Stimulated activated CD8-positive, alpha-beta memory T cell treated with anti-CD3 and anti-CD28 coated beads, Interleukin-4, amount 100 ng/mL, for 24 hours (primary cell): ENCODE data around the gene AQP7.
A peak's percentile ranks its signal among the peaks of the same experiment; 100 is the strongest.
"Not testable (repeated sequence)": the region's sequence is repeated elsewhere in the genome, so short reads cannot be mapped to it uniquely, and the experiment has no call there.

Experiments
- DNase-seq: peaks from one replicate; pipeline ENCODE4 v3.0.0-alpha.2; 2020; ENCODE audit warnings: low read depth

Gene AQP7

DNA sequence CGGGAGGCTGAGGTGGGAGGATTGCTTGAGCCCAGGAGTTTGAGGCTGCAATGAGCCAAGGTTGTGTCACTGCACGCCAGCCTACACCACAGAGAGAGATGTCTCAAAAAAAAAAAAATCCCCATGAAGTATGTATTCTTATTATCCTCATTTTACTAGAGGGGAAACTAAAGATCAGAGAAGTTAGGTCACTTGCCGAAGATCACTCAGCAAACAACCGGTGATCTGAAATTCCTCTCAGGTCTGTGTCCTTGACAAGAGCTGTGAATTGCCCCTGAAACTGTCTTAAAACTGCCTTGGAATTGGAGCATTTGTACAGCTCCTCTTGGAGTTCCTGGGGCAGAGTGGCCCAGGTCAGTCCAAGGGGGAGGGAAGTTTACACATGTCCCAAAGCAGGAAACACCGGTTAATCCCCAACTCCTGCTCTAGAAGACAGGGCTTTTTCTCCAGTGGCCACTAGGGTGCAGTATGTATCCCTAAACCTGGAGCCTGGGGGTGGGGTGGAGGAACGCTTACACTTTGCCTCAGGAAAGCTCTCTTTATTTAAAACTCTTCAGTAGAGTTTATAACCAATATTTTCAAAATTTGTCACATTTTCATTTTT is 27.6 kb downstream of the AQP7 start:
- DNase-seq: peak; percentile 24

DNA sequence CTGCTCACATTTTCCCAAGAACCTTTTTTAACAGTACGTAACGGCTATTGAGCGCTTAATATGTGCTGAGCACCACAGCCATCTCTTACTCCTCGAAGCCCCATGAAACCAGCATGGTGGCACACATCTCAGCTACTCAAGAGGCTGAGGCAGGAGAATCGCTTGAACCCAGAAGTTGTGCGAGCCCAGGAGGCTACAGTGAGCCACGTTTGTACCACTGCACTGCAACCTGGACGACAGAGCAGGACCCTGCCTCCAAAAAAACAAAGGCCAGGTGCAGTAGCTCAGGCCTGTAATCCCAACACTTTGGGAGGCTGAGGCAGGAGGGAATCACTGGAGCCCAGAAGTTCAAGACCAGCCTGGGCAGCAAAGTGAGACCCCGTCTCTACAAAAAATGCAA is 28.2 kb downstream of the AQP7 start:
- no peak for DNase-seq

DNA sequence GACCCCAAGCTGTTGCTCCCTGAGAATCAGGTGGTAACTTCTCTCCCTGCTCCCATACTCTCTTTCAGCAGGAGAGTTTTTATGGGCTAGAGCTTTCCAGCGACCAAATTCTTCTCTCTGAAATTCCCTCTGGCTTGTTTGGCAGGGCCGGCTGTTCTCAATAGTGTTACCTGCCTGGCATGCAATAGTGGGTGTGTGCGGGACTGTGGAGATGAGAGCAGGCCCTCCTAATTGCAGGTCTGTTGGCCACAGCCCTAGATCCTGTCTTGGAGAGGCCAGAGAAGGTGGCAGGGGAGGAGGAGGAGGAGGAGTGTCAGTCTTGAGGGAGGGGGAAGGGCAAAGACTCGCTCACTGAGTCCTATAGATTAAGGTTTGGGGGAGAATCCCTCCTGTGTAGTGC is 29.5 kb downstream of the AQP7 start:
- no peak for DNase-seq

DNA sequence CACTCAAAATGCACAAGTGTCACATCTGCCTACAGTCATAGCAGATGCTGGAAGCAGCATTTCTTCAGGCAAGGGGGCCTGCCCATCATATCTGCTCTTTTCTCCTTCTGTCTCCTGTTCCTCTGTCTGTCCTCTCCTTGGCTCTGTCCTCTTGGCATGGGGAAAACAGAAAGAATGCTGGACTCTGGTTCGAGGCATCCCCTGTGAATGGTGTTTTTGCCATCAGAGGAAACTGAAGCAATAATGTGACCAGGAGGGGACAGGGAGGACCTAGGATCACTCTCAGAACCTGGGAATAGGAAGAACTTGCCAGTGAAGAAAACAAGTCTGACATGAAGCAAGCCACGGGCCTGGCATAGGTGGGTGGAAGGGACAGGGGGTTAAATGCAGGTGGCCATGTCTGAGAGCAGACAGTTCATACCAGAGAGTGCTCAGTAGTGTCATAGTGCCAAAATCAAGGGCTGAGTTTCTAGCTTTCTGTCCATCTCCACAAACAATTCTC is 35.3 kb downstream of the AQP7 start:
- DNase-seq: no peak

DNA sequence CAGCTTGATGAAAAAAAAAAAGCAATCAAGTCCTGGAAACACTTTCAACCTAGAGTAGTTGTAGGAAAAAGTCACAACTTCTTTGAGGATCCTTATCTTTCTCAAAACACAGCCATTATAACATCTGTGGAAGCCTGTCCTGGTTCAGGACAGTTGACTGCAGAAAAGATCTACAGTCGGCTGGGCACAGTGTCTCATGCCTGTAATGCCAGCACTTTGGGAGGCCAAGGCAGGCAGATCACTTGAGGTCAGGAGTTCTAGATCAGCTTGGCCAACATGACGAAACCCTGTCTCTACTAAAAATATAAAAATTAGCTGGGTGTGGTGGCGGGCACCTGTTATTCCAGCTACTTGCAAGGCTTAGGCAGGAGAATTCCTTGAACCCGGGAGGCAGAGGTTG is 37.6 kb downstream of the AQP7 start:
- DNase-seq: not testable (repeated sequence)

DNA sequence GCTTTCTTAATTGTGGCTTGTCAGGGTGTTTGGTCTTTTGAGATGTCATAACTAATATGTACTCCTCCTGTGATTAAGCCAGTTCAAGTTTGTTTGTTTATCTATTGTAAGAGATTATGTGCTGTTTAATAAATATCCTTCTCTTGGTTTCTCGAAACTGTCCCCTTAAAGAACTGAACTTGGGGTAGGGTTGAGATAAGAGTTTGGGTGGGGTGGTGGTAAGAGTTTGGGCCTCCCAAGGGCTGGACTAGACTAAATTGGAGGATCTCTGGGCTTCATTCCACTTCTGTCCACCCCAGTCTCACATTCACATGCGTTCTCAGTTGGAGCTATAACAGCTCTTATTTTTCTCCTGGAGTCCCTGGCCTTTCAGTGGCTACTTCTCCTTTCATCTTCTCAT is 38.2 kb downstream of the AQP7 start:
- no peak for DNase-seq

DNA sequence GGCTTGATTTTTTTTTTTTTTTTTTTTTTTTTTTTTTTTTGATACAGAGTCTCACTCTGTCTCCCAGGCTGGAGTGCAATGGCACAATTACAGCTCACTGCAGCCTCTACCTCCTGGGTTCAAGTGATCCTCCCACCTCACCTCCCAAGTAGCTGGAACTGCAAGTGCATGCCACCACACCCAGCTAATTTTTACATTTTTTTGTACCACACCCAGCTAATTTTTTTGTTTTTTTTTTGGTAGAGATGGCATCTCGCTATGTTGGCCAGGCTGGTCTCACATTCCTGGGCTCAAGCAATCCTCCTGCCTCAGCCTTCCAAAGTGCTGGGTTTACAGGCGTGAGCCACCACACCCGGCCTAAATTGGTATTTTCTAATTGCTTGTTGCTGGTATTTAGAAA is 43.7 kb downstream of the AQP7 start:
- not testable (repeated sequence) for DNase-seq

DNA sequence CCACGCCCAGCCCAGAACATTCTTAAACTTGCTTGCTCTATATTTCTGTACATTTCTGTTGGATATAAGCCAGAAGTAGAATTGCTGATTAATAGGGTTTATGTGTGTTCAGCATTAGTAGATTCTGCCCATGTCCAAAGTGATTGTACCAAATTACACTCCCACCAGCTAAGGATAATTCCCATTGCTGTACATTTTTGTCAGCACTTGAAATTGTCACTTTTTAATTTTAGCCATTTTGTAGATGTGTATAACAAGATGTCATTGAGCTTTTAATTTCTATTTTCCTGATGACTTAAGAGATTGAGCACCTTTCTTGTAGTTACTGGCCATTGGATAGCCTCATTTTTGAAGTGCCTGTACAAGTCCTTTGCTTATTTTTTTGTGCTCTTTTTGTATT is 46.4 kb downstream of the AQP7 start:
- no peak for DNase-seq

DNA sequence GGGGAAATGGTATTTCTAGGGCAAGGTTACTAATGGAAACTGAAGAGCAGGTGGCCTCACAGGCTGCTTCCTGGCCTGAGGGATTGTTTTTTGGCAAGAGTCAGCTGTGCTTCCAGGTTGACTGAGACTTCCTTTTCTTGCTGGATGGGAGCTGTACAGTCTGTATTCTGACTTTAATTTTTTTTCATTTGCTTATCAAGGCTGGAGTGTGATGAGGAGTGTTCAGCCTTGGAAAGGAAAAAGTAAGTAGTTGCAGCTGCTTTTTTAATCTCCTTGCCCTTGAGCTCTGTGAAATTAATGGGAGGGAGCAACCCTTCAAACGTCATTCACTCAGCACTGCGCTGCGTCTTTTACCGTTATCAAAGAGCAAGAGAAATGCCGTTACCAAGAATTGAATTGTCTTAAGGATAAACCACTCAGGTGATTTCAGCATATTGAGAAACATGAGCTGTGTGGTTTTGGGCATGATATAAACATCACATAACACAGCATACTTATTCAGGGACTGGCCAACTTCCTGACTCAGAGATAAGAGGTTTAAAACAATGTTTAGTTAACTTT is 47.6 kb downstream of the AQP7 start:
- no peak for DNase-seq

DNA sequence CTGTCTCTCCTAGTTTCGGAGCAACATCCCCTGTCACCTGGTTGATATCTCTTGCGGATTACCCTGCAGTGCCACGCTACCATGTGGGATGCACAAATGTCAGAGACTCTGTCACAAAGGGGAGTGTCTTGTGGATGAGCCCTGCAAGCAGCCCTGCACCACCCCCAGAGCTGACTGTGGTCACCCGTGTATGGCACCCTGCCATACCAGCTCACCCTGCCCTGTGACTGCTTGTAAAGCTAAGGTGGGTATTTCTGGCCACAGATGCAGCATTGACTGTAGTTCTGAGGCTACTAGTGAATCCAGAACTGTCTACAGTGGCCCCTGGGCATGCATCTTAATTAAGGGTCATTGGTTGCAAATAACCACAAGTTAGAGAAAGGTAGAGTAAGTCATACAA is 50.8 kb downstream of the AQP7 start:
- no peak for DNase-seq

DNA sequence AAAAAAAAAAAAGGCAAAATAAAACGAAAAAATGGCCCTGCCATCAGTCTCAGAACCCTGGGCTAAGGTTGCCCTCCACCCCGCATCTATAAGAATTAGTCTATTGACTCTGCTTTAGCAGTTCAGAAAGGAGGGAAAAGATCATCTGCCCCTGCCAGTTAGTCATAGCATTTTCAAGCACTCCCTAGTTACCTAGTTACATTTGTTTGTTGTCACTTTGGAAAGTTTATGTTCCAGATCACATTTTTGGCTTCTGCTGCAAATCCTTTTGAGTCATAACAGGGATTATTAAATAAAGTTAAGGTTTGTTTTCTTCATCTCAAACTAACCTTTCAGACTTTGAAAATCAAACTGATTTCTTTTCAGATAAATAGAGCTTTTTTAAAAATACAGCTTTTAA is 52.1 kb downstream of the AQP7 start:
- no peak for DNase-seq

DNA sequence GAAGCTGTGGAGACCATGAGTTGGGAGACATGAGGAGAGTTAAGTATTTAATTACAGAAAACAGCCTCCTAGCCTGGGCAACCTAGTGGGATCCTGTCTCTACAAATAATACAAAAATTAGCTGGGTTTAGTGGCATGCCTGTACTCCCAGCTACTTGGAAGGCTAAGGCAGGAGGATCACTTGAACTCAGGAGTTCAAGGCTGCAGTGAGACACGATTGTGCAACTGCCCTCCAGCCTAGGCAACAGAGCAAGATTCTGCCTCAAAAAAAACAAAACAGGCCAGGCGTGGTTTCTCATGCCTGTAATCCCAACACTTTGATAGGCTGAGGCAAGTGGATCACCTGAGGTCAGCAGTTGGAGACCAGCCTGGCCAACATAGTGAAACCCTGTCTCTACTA is 52.6 kb downstream of the AQP7 start:
- no peak for DNase-seq

DNA sequence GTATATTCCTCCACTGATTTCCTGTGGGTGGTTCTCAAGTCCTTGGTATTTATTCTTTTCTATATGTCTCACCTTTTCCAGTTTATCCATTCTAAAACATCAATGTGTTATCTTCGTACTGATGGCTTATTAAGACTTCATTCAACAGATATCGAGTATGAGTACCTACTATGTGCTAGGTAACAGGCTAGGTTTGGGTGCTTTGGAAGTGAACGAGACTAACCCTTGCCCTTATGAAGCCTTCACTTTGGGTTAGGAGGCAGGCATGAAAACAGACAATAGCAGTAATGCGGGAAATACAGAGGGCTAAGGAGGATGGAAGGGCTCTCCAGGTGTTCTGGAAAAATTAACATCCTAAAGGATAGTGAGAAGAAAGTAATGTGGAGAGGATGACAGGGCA is 53.4 kb downstream of the AQP7 start:
- no peak for DNase-seq

DNA sequence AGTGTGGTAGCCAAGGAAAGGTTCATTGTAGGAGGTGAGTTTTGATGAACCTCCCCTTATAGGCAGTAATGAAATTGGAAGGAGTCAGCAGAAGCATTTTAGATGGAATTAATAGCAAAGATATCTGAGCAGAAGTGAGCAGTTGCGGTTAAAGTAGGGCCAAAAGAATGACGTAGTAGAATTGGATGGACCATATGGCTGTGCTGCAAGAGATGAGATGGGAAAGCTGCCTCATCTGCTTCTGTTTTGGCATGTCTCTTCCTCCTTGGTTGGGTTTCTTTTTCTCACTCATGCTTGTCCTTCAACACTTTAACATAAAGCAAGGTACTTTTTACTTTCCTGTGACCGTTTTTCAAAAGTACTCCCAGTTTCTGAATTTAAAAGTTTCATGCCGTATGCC is 55.8 kb downstream of the AQP7 start:
- DNase-seq: no peak

DNA sequence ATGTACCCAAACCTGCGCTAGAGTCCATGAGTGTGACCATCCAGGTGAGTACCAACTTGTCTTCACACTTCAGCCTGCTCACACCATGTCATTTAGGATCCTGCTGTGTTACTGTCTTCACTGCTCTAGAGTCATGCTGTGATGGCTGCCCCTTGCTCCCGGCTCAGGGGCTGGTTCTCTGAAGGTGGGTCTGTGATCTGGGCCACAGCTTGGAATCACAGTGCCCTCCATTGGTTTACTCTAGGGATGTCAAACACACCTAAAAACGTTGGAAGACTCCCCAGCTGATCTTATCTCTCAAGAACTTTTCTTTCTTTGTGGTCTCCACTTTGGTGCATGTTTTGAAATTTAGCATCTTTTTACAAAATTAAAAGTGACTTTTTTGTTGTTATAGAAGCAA is 58.2 kb downstream of the AQP7 start:
- no peak for DNase-seq

DNA sequence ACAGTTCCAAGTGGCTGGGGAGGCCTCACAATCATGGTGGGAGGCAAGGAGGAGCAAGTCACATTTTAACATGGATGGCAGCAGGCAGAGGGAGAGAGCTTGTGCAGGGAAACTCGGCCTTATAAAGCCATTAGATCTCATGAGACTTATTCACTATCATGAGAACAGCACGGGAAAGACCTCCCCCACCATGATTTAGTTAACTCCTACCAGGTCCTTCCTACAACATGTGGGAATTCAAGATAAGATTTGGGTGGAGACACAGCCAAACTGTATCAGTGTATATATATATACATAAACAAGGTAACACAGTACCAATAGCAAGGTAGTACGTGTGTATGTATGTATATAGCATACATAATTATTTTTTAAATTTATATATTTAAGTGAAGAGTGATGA is 61.2 kb downstream of the AQP7 start:
- no peak for DNase-seq

DNA sequence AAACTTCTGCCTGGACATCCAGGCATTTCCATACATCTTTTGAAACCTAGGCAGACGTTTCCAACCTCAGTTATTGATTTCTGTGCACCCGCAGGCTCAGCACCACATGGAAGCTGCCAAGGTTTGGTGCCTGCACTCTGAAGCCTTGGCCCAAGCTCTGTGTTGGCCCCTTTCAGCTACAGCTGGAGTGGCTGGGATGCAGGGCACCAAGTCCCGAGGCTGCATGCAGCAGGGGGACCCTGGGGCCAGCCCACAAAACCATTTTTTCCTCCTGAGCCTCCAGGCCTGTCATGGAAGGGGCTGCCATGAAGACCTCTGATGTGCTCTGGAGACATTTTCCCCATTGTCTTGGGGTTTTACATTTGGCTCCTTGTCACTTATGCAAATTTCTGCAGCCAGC is 62.2 kb downstream of the AQP7 start:
- no peak for DNase-seq
